BE2C (cell line): ENCODE results near the gene PCDHA1.

Experiments used
- DNase-seq: peaks from one replicate; pipeline ENCODE4 v3.0.0-alpha.2; 2020
- H3K27me3 ChIP-seq: fragments of 250-450 bp; sonication (Bioruptor Pico); 2 replicates; pipeline ENCODE4 v1.5.1; 2020; ENCODE audit warnings: mild to moderate bottlenecking
- H3K36me3 ChIP-seq: fragments of 250-450 bp; sonication (Bioruptor Pico); 2 replicates; pipeline ENCODE4 v1.5.1; 2020; ENCODE audit warnings: mild to moderate bottlenecking
- H3K4me1 ChIP-seq: fragments of 250-450 bp; sonication (Bioruptor Pico); 2 replicates; pipeline ENCODE4 v1.5.1; 2020
- H3K4me3 ChIP-seq: 2 replicates; pipeline ENCODE4 v1.5.1; 2011; ENCODE audit warnings: low read depth, low read length
- H3K9me3 ChIP-seq: fragments of 250-450 bp; sonication (Bioruptor Pico); 2 replicates; pipeline ENCODE4 v1.5.1; 2020
- TF ChIP-seq, protein P1 (sequence below): IDR thresholded peaks from 2 replicates; pipeline ENCODE4 v1.5.1; 2012; ENCODE audit warnings: mild to moderate bottlenecking, low read depth, low read length

PCDHA1 gene

DNA sequence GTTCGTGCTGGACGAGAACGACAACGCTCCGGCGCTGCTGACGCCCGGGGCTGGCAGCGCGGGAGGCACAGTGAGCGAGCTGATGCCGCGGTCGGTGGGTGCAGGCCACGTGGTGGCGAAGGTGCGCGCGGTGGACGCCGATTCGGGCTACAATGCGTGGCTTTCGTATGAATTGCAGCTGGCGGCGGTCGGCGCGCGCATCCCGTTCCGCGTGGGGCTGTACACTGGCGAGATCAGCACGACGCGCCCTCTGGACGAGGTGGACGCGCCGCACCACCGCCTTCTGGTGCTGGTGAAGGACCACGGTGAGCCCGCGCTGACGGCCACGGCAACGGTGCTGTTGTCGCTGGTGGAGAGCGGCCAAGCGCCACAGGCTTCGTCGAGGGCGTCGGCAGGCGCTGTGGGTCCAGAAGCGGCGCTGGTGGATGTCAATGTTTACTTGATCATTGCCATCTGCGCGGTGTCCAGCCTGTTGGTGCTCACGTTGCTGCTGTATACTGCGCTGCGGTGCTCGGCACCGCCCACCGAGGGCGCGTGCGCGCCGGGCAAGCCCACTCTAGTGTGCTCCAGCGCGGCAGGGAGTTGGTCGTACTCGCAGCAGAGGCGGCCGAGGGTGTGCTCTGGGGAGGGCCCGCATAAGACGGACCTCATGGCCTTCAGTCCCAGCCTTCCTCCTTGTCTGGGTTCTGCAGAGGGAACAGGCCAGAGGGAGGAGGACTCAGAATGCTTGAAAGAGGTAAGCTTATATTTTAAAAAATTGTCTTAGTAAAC, 98.2 kb downstream of the PCDHA1 start:
- H3K9me3 ChIP-seq, result no peaks in the 10 kb centered on the region
- no peak for DNase-seq
- no peak overlapping the region for H3K4me3 ChIP-seq
- TF ChIP-seq, protein P1, sequence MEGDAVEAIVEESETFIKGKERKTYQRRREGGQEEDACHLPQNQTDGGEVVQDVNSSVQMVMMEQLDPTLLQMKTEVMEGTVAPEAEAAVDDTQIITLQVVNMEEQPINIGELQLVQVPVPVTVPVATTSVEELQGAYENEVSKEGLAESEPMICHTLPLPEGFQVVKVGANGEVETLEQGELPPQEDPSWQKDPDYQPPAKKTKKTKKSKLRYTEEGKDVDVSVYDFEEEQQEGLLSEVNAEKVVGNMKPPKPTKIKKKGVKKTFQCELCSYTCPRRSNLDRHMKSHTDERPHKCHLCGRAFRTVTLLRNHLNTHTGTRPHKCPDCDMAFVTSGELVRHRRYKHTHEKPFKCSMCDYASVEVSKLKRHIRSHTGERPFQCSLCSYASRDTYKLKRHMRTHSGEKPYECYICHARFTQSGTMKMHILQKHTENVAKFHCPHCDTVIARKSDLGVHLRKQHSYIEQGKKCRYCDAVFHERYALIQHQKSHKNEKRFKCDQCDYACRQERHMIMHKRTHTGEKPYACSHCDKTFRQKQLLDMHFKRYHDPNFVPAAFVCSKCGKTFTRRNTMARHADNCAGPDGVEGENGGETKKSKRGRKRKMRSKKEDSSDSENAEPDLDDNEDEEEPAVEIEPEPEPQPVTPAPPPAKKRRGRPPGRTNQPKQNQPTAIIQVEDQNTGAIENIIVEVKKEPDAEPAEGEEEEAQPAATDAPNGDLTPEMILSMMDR, result no peak
- no peaks in the 10 kb centered on the region for H3K27me3 ChIP-seq
- H3K4me1 ChIP-seq, result no peaks in the 10 kb centered on the region
- H3K36me3 ChIP-seq, result no peaks in the 10 kb centered on the region

DNA sequence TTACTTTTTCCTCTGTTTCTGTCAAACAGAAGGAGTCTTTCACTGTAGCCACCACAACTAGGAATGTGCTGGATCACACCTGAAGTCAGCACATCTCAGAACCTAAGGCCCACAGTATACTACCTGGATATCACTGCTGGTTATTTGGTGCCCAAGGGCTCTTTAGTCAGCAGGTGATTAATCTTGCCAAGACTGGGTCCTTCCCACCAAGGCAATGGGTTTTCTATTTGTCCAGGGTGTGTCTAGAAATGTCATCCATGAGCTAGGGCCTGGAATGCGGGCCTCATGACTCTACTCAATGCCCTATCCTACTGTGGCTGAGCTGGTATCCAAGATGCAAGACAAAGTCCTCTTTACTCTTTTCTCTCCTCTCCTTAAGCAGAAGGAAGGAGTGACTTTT, 130.4 kb downstream of the PCDHA1 start:
- DNase-seq, result no peak
- H3K4me3 ChIP-seq, result no peak overlapping the region
- H3K9me3 ChIP-seq, result no peaks in the 10 kb centered on the region; the same call in 1 of the 2 replicates
- no peaks in the 10 kb centered on the region for H3K4me1 ChIP-seq
- TF ChIP-seq, protein P1, result no peak
- no peaks in the 10 kb centered on the region for H3K36me3 ChIP-seq
- no peaks in the 10 kb centered on the region for H3K27me3 ChIP-seq

DNA sequence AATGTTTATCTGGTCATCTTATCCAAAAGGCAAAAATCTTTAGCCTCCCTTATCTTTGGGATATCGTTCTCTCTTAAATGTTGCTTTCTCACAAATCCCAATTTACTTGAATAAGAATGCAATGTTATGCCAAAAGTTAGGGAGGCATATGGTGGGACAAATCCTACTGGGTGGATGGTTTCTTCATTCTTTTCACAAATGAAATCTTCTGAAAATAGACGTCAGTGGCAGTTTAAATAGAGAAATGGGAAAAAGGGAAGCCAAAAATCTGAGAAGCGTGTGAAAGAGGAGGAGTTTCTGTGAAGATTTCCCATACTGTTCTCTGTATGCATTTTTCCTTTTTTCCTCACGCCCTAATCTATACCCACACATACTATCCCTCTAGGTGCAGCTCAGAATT, 137.7 kb downstream of the PCDHA1 start:
- no peaks in the 10 kb centered on the region for H3K27me3 ChIP-seq
- H3K36me3 ChIP-seq, result no peaks in the 10 kb centered on the region
- no peaks in the 10 kb centered on the region for H3K9me3 ChIP-seq
- no peak overlapping the region for H3K4me3 ChIP-seq
- no peaks in the 10 kb centered on the region for H3K4me1 ChIP-seq
- TF ChIP-seq, protein P1, result no peak
- DNase-seq, result no peak

DNA sequence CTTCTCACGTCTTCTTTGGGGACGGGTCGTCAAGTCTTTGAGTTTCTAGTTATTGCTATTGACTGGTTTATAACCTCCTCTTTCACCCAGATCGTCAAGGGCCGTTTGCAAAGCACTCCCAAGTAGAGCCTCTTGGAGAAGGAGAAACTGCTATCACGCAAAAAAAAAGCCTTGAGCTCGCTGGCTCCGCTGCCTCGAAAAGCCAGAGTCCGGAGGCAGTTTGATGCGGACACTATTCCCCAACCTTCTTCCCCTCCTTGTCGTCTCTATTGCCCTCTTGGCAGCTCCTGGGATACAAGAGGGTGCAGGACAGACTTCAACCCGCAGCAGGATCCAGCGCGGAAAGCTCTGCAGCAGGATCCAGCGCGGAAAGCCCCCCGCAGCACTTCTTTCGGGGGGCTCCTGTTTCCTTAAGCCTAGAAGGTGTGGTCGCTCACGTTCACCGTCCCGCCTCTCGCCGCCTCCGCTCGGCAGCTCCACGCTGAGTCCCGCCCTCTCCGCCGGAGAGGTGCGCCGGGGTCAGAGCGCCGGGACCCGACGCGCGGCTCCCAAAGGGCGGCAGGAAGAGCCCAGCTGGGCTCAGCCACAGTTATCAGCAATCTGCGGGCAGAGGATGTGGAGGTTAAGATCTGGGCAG, 140.0 kb downstream of the PCDHA1 start, which contains the start of gene PCDHAC1:
Gene PCDHAC1 (plus strand): TSS at position 494 of the 637 bp plus-strand sequence. CDS start 594 bp downstream, outside the sequence.
- DNase-seq, result peak; percentile 68
- TF ChIP-seq, protein P1, result no peak
- H3K36me3 ChIP-seq, result no peaks in the 10 kb centered on the region
- no peaks in the 10 kb centered on the region for H3K4me1 ChIP-seq
- peak within 1 kb of the TSS; percentile 78 for H3K4me3 ChIP-seq
- H3K27me3 ChIP-seq, result no peaks in the 10 kb centered on the region
- no peaks in the 10 kb centered on the region for H3K9me3 ChIP-seq

DNA sequence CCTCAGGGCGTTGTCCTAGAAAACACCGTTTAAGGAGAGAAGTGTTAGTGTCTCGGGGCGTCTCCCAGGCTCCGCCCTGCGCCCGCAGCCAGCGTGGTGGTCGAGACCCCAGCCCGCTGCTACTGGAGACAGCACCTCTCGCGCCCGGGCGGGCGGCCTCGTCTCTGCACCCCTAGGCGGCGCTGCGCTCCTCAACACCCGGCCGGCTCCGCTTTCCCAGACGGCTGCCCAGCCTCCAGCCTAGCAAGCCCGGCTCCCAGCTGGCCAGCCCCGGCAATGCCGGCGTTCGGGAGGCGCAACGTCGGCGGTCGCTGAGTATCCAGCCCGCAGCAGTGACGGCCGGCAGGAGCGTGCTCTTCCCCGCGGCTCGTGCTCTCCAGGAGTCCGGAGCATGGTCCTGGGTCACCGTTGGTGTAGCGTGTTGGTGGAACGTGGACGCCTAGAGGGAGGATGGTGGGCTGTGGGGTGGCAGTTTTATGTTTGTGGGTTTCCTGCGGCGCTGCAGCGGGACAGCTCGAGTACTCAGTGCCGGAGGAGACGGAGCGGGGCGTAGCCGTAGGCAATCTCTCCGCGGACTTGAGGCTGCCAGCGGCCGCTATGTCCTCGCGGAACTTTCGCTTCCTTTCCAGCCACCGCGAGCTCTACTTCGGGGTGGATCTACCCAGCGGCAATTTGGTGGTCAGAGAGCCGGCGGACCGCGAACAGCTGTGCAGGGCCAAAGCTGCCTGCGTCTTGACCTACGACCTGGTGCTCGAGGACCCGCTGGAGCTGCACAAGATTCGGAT, 140.7 kb downstream of the PCDHA1 start:
- peak; percentile 96 for DNase-seq
- Histone ChIP-seq H3K36me3 (no peaks in the 10 kb centered on the region), H3K9me3 (no peaks in the 10 kb centered on the region), H3K4me1 (no peaks in the 10 kb centered on the region), H3K4me3 (peak overlapping the region; percentile 78), H3K27me3 (no peaks in the 10 kb centered on the region)
- TF ChIP-seq, protein P1, result peak; percentile 88
